GM06990 (cell line): ENCODE results near the gene STAG2.

Experiments used
- DNase-seq: peaks from one replicate; pipeline ENCODE4 v3.0.0-alpha.2; 2011; ENCODE audit not compliant: insufficient read length; ENCODE audit errors: extremely low read depth
- H3K27me3 ChIP-seq: replicated peaks from 2 replicates; pipeline ENCODE4 v1.6.0; 2011; ENCODE audit warnings: low read length; ENCODE audit not compliant: control insufficient read depth, insufficient read depth
- H3K36me3 ChIP-seq: 2 replicates; pipeline ENCODE4 v1.5.1; 2011; ENCODE audit warnings: low read length; ENCODE audit not compliant: control insufficient read depth, insufficient read depth
- H3K4me3 ChIP-seq: replicated peaks from 2 replicates; pipeline ENCODE4 v1.5.1; 2011; ENCODE audit warnings: low read depth, mild to moderate bottlenecking, control low read depth, low read length
- TF ChIP-seq, protein P1 (sequence below): IDR thresholded peaks from 2 replicates; pipeline ENCODE4 v1.5.1; 2011; ENCODE audit warnings: low read length, control low read depth, mild to moderate bottlenecking, inconsistent platforms; ENCODE audit not compliant: insufficient read depth, poor library complexity, severe bottlenecking

The STAG2 gene

DNA sequence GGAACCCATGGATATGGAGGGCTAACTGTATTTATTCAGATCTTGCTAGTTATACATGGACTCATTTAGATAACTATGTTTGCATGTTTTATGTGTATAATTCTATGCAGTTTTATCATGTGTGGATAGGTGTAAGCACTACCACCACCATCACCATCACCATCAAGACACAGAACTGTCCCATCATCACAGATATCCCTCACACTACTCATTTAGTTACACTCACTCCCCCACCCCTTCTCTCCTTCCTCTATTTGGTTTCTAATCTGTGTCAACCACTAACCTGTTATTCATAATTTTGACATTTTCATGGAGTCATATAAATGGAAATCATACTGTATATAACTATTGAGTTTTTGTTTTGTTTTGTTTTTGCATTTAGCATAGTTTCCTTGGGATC is 43.7 kb downstream of the STAG2 start:
- Histone ChIP-seq H3K27me3 (no peaks in the 10 kb centered on the region), H3K36me3 (no peaks in the 10 kb centered on the region), H3K4me3 (no peak overlapping the region)
- DNase-seq: no peak
- TF ChIP-seq, protein P1, sequence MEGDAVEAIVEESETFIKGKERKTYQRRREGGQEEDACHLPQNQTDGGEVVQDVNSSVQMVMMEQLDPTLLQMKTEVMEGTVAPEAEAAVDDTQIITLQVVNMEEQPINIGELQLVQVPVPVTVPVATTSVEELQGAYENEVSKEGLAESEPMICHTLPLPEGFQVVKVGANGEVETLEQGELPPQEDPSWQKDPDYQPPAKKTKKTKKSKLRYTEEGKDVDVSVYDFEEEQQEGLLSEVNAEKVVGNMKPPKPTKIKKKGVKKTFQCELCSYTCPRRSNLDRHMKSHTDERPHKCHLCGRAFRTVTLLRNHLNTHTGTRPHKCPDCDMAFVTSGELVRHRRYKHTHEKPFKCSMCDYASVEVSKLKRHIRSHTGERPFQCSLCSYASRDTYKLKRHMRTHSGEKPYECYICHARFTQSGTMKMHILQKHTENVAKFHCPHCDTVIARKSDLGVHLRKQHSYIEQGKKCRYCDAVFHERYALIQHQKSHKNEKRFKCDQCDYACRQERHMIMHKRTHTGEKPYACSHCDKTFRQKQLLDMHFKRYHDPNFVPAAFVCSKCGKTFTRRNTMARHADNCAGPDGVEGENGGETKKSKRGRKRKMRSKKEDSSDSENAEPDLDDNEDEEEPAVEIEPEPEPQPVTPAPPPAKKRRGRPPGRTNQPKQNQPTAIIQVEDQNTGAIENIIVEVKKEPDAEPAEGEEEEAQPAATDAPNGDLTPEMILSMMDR: no peak

DNA sequence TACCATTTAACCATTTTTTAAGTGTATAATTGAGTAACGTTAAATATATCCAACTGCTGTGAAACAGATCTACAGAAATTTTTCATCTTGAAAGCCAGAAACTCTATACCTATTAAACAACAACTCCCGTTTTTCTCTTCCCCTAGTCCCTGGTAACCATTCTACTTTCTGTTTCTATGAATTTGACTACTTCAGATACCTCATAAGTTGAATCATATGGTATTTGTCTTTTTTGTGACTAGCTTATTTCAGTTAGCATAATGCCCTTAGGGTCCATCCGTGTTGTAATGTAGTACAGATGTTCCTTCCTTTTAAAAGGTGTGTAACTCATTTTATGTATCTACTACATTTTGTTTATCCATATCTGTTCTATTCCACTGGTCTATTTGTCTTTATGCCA is 48.7 kb downstream of the STAG2 start:
- TF ChIP-seq, protein P1: no peak

DNA sequence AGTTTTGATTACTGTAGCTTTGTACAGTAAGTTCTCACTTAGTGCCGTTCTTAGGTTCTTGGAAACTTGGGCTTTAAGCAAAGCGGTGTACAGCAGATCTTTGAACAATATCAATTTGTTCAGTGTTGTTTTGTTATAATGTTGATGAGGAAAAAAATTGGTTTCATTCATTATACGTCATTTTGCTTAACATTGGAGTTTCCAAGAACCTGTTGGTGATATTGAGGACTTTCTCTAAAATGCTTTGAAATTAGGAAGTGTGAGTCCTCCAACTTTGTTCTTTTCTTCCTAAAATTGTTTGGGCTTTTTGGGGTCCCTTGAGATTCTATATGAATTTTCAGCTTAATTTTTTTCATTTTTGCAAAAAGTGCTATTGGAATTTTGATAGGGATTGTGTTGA is 49.1 kb downstream of the STAG2 start:
- DNase-seq: no peak
- Histone ChIP-seq H3K4me3 (no peak overlapping the region), H3K36me3 (no peaks in the 10 kb centered on the region), H3K27me3 (no peaks in the 10 kb centered on the region)
- TF ChIP-seq, protein P1: no peak

More for the DNA sequence above, 48.7 kb downstream of the STAG2 start:
- Histone ChIP-seq H3K4me3 (no peak overlapping the region), H3K36me3 (no peaks in the 10 kb centered on the region), H3K27me3 (no peaks in the 10 kb centered on the region)
- no peak for DNase-seq

- TF ChIP-seq, protein P1: no peak
- Histone ChIP-seq H3K4me3 (no peak overlapping the region), H3K36me3 (no peaks in the 10 kb centered on the region), H3K27me3 (no peaks in the 10 kb centered on the region)
- DNase-seq: no peak
These were observed 54.2 kb downstream of the STAG2 start for GRCh38 chrX:124015721-124016120.

GRCh38 chrX:124016825-124017224 is 55.3 kb downstream of the STAG2 start:
- Histone ChIP-seq H3K36me3 (no peaks in the 10 kb centered on the region), H3K27me3 (no peaks in the 10 kb centered on the region), H3K4me3 (no peak overlapping the region)
- TF ChIP-seq, protein P1: no peak
- DNase-seq: no peak

DNA sequence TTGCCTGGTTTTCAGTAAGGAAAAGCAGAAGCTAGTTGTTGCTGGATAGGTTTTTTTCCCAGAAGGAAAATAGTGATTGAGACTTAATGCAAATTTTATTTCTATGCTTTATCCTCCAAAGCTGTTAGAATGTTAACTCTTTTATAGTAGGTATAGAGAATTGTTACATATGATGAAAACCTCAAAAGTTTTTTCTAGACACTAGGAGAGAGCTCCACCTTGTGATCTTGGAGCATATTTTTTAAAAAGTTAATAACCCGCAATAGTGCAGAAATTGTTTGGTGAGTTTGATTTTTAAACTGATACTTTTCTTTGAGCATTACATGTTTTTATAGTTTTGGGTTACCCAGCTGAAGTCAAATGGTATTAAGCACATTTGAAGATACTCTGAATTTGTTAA is 56.5 kb downstream of the STAG2 start:
- Histone ChIP-seq H3K4me3 (no peak overlapping the region), H3K27me3 (no peaks in the 10 kb centered on the region), H3K36me3 (no peaks in the 10 kb centered on the region)
- TF ChIP-seq, protein P1: no peak
- no peak for DNase-seq
